ENCODE measurements around the gene AHNAK2.

DNA sequence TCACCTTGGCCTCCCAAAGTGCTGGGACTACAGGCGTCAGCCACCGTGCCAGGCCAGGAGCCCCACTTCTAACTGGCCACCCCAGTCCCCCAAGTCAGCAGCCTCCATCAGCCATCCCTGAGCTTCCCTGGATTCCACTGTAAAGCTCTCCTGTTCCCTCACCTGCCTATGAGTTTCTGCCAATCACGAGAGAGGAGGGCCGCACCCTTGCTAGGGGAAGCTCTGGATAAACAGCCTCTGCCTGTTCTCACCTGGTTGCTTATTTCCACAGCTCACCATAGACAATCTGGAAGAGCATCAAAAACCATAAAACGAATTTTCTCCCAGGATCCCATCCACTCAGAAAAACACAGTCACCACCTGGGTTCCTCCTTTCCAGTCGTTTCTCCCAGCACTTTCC is 37.7 kb upstream of the AHNAK2 start:
- TF ChIP-seq SNAI2 (CRISPR knock-in tag; IDR thresholded peaks at IDR 0.05) (no peak), ARNTL (CRISPR knock-in tag; IDR thresholded peaks at IDR 0.05; ENCODE audit: borderline replicate concordance, low read depth) (no peak), ZNF8 (CRISPR knock-in tag; IDR thresholded peaks at IDR 0.05) (no peak), TOX (CRISPR knock-in tag; IDR thresholded peaks at IDR 0.05; ENCODE audit: borderline replicate concordance) (no peak), ZFP30 (CRISPR knock-in tag; IDR thresholded peaks at IDR 0.05) (no peak)

All from SK-N-SH treated with all-trans-retinoic acid at 6 μM for 48 hours (cell line).